ENCODE results near the gene KCNJ14. TPM values are rescaled to one million over a fixed set of nuclear protein-coding genes. Genes with fewer than 3 reads are reported as not detected.

KCNJ14 gene
- total RNA-seq, 1 experiment from 2014 or later = 1.4 TPM

DNA sequence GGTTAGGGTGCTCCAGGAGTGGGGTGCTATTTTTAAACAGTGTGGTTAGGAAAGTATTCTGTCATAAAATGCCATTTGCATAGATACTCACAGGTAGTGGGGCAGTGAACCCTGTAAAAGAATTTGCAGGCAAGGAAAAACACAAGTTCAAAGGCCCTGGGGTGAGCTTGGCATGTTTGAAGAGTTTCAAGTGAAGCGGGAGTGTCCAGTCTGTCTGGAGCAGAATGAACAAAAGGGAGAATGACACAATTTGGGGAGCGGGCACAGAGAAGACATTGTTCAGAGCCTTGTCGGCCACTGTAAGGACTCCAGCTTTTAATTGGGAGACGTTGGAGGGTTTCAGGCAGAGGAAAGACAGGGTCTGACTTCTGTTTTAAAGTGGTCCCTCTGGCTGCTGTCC lies 6.8 kb upstream of the KCNJ14 start:
- CTCF ChIA-PET = no interaction called here

DNA sequence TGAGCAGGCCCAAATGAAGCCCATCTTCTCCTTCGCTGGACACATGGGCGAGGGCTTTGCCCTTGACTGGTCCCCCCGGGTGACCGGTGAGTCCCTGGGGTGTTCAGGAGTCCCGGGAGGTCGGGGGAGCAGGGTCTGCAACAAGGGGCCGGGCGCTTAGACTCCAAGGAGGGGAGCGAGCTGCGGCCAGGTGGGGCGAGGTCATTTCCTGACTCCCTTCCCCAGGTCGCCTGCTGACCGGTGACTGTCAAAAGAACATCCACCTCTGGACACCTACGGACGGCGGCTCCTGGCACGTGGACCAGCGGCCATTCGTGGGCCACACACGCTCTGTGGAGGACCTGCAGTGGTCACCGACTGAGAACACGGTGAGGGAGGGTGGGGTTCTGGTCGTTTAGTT lies 4.9 kb upstream of the KCNJ14 start:
- H3F3A ChIP-seq (ENCODE audit: low read length, unreplicated experiment) = no peaks in the 10 kb centered on the region
- H3K4me1 ChIP-seq (ENCODE audit: insufficient read depth, low read length) = peaks cover 9% of the 10 kb centered on the region
- ChIA-PET CTCF (no interaction called here), POLR2A (ENCODE audit: unreplicated experiment) (no interaction called here)
- H3K9me3 ChIP-seq (ENCODE audit: low read length) = no peaks in the 10 kb centered on the region
- no peak overlapping the region for H3K9ac ChIP-seq (ENCODE audit: low read length)
- no peak overlapping the region for H3K4me3 ChIP-seq (ENCODE audit: low read length)
- no peaks in the 10 kb centered on the region for H3K9me2 ChIP-seq (replicated peaks; ENCODE audit: low read length)
- no peak overlapping the region for H2AFZ ChIP-seq (ENCODE audit: low read length)
- H3K27ac ChIP-seq (ENCODE audit: low read length) = no peak overlapping the region
- peaks cover 42% of the 10 kb centered on the region for H3K36me3 ChIP-seq (ENCODE audit: low read depth, low read length)
- no peaks in the 10 kb centered on the region for H4K20me1 ChIP-seq (ENCODE audit: low read length)
- no TSS peak for BruUV-seq (replicated peaks)
- ATAC-seq (no peak), DNase-seq (no peak)
- peaks cover 39% of the 10 kb centered on the region for H3K79me2 ChIP-seq (ENCODE audit: low read length)
- intact Hi-C loops (cut with micrococcal nuclease) = no loop called here
- TF ChIP-seq EZH2phosphoT487 (IDR thresholded peaks at IDR 0.05; ENCODE audit: borderline replicate concordance, low read length) (no peak), EZH2 (IDR thresholded peaks at IDR 0.05; ENCODE audit: low read length, unreplicated experiment) (no peak), CTCF (conservative IDR thresholded peaks at IDR 0.05; ENCODE audit: low read depth, low read length) (no peak)
- H3K4me2 ChIP-seq (ENCODE audit: low read length) = no peak overlapping the region
- no peaks in the 10 kb centered on the region for H3K27me3 ChIP-seq (ENCODE audit: low read length)

More for the DNA sequence above, 6.8 kb upstream of the KCNJ14 start:
- Histone ChIP-seq H2AFZ (ENCODE audit: low read length) (no peak overlapping the region), H3K4me3 (ENCODE audit: low read length) (no peak overlapping the region), H3F3A (ENCODE audit: low read length, unreplicated experiment) (no peaks in the 10 kb centered on the region), H3K36me3 (ENCODE audit: low read depth, low read length) (peaks cover 42% of the 10 kb centered on the region), H3K4me2 (ENCODE audit: low read length) (no peak overlapping the region), H3K9me3 (ENCODE audit: low read length) (no peaks in the 10 kb centered on the region), H3K9ac (ENCODE audit: low read length) (no peak overlapping the region), H3K9me2 (replicated peaks; ENCODE audit: low read length) (no peaks in the 10 kb centered on the region), H3K79me2 (ENCODE audit: low read length) (peaks cover 33% of the 10 kb centered on the region), H4K20me1 (ENCODE audit: low read length) (no peaks in the 10 kb centered on the region), H3K27me3 (ENCODE audit: low read length) (no peaks in the 10 kb centered on the region), H3K4me1 (ENCODE audit: insufficient read depth, low read length) (peaks cover 18% of the 10 kb centered on the region), H3K27ac (ENCODE audit: low read length) (no peak overlapping the region)
- intact Hi-C loops (cut with micrococcal nuclease) = loop anchor here (5.0 kb wide), 1 partner anchor 56 kb away; the partner anchor contains the start of genes GRIN2D and KDELR1
- POLR2A ChIA-PET (ENCODE audit: unreplicated experiment) = no interaction called here
- TF ChIP-seq EZH2 (IDR thresholded peaks at IDR 0.05; ENCODE audit: low read length, unreplicated experiment) (no peak), CTCF (conservative IDR thresholded peaks at IDR 0.05; ENCODE audit: low read depth, low read length) (no peak), EZH2phosphoT487 (IDR thresholded peaks at IDR 0.05; ENCODE audit: borderline replicate concordance, low read length) (no peak)
- ATAC-seq (no peak), DNase-seq (no peak)
- BruUV-seq (replicated peaks) = no TSS peak

DNA sequence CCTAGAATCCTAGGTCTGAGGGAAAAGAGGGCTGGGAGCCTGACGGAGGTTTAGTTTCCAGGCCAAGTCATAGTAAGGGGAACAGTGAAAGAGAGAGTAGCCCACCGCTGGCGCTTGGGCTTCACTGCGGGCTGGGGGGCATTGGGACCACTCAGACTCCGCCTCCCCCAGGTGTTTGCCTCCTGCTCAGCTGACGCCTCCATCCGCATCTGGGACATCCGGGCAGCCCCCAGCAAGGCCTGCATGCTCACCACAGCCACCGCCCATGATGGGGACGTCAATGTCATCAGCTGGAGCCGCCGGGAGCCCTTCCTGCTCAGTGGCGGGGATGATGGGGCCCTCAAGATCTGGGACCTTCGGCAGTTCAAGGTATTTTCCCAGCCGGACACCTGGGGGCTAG lies 4.5 kb upstream of the KCNJ14 start:
- Histone ChIP-seq H3K4me2 (ENCODE audit: low read length) (no peak overlapping the region), H3K9me2 (replicated peaks; ENCODE audit: low read length) (no peaks in the 10 kb centered on the region), H3K4me3 (ENCODE audit: low read length) (no peak overlapping the region), H3K9ac (ENCODE audit: low read length) (no peak overlapping the region), H3K27me3 (ENCODE audit: low read length) (no peaks in the 10 kb centered on the region), H3K4me1 (ENCODE audit: insufficient read depth, low read length) (peaks cover 9% of the 10 kb centered on the region), H2AFZ (ENCODE audit: low read length) (no peak overlapping the region), H3K27ac (ENCODE audit: low read length) (no peak overlapping the region), H3F3A (ENCODE audit: low read length, unreplicated experiment) (no peaks in the 10 kb centered on the region), H3K79me2 (ENCODE audit: low read length) (peaks cover 38% of the 10 kb centered on the region), H3K9me3 (ENCODE audit: low read length) (no peaks in the 10 kb centered on the region), H3K36me3 (ENCODE audit: low read depth, low read length) (peaks cover 42% of the 10 kb centered on the region), H4K20me1 (ENCODE audit: low read length) (no peaks in the 10 kb centered on the region)
- CTCF ChIA-PET = no interaction called here
- no TSS peak for BruUV-seq (replicated peaks)
- POLR2A ChIA-PET (ENCODE audit: unreplicated experiment) = no interaction called here
- intact Hi-C loops (cut with micrococcal nuclease) = no loop called here
- DNase-seq (no peak), ATAC-seq (no peak)
- TF ChIP-seq EZH2 (IDR thresholded peaks at IDR 0.05; ENCODE audit: low read length, unreplicated experiment) (no peak), EZH2phosphoT487 (IDR thresholded peaks at IDR 0.05; ENCODE audit: borderline replicate concordance, low read length) (no peak), CTCF (conservative IDR thresholded peaks at IDR 0.05; ENCODE audit: low read depth, low read length) (no peak)

Measured in PC-3 (cell line).